Activated naive CD4-positive, alpha-beta T cell treated with anti-CD3 and anti-CD28 coated beads for 36 hours (primary cell): ENCODE measurements around the gene USP40. TPM values are rescaled to one million over a fixed set of nuclear protein-coding genes. Genes with fewer than 3 reads are reported as not detected.
A peak's percentile ranks its signal among the peaks of the same experiment; 100 is the strongest.

Experiments used
- CTCF ChIA-PET: fragments of 350-600 bp; sonication (Branson Sonifier 250); formaldehyde crosslinking; loops from one replicate; lab custom pipeline; 2021; ENCODE audit warnings: antibody characterized with exemption; lab: Charles Lee
- DNase-seq: peaks from one replicate; pipeline ENCODE4 v3.0.0-alpha.2; 2020
- H3K27ac Mint-ChIP-seq: one replicate; pipeline ENCODE4 v1.8.0; 2021; ENCODE audit warnings: mild to moderate bottlenecking, mixed read lengths
- H3K27me3 Mint-ChIP-seq: one replicate; pipeline ENCODE4 v1.8.0; 2021; ENCODE audit warnings: low read depth, mixed read lengths
- H3K36me3 Mint-ChIP-seq: one replicate; pipeline ENCODE4 v1.8.0; 2021; ENCODE audit warnings: low read depth, mixed read lengths
- H3K4me1 Mint-ChIP-seq: one replicate; pipeline ENCODE4 v1.8.0; 2021; ENCODE audit warnings: low read depth, mixed read lengths
- H3K4me3 Mint-ChIP-seq: one replicate; pipeline ENCODE4 v1.8.0; 2021; ENCODE audit warnings: mild to moderate bottlenecking, moderate library complexity, mixed read lengths
- H3K9me3 Mint-ChIP-seq: one replicate; pipeline ENCODE4 v1.8.0; 2021; ENCODE audit warnings: mixed read lengths
- intact Hi-C: fragments of 100-400 bp; cut with micrococcal nuclease; formaldehyde crosslinking; loops from one replicate; pipeline ENCODE4 v1.15.1; 2023
- total RNA-seq, 2 experiments: library from RNA; stranded (reverse); gene quantifications; one replicate each; pipeline ENCODE4 v1.2.3, GENCODE V29; 2021

USP40 gene
- total RNA-seq, 2 experiments from 2014 or later: 15.3 to 17.5 TPM

DNA sequence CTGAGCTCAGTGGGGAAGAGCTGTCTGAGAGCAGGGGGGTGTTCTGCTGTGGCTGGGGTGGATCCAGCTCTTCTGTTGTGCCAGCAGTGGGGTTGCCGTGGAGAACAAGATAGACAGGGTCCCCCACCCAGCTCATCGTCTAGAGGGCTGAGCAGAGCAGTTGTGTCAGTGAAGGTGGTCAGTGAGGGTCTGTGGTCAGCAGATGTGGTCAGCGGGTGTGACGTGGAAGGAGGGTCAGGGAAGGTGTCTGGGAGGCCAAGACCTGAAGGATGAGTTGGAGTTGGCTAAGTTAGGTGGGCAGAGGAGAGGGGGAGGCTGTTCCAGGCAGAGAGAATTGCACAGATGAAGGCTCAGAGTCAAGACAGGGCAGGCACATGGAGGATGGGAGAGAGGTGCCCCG, 109.2 kb downstream of the USP40 start:
- H3K4me1 Mint-ChIP-seq: no peaks in the 10 kb centered on the region
- H3K36me3 Mint-ChIP-seq: peaks cover 22% of the 10 kb centered on the region
- H3K9me3 Mint-ChIP-seq: no peaks in the 10 kb centered on the region
- intact Hi-C loops: no loop called here
- CTCF ChIA-PET: interaction anchor here (0.9 kb wide), 1 partner anchor 11 kb away, joined by 3 read pairs; no protein-coding TSS in a partner anchor
- H3K27me3 Mint-ChIP-seq: no peaks in the 10 kb centered on the region
- H3K27ac Mint-ChIP-seq: no peak overlapping the region
- no peak overlapping the region for H3K4me3 Mint-ChIP-seq
- DNase-seq: no peak

DNA sequence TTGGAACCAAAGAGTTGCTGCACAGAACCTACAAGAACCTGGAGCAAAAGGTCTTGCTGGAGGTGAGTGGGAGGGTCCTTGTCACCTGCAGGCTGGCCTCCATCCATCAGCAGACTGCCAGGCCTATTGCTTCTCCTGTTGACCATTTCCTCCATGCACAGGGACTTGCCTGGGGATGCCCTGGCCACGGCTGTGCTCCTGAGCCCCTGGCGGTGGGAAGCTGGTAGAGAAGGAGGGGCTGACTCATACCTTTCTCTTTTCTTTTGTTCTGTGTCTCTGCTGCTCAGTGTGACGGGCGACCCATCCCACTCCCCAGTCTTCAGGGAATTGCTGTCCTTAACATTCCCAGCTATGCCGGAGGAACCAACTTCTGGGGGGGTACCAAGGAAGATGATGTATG, 109.6 kb downstream of the USP40 start:
- intact Hi-C loops: no loop called here
- Mint-ChIP-seq H3K36me3 (peaks cover 19% of the 10 kb centered on the region), H3K4me3 (no peak overlapping the region), H3K27me3 (no peaks in the 10 kb centered on the region), H3K4me1 (no peaks in the 10 kb centered on the region), H3K27ac (no peak overlapping the region), H3K9me3 (no peaks in the 10 kb centered on the region)
- DNase-seq: no peak
- CTCF ChIA-PET: interaction anchor here (0.9 to 1.0 kb wide), 2 partner anchors 8 to 11 kb away, joined by 3 read pairs; no protein-coding TSS in a partner anchor

DNA sequence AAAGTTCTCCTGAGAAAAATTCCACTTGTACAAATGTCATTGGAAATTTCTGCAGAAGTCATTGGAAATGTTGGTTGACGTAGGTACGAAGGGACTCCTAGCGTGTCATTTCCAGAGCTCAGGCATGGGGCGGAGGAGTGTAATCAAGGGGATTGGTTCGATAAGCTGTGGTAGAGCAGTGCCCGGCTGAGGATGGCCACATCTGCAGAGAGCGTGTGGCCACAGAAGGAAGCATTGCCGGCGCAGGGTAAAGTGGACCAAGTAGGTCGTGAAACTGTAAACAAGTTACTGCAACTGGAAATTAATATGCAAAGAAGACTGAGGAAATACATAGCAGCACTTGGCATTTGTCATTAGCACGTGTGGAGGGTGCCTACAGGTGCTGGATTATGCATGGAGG, 110.5 kb downstream of the USP40 start:
- no peak for DNase-seq
- Mint-ChIP-seq H3K9me3 (no peaks in the 10 kb centered on the region), H3K27me3 (no peaks in the 10 kb centered on the region), H3K4me3 (no peak overlapping the region), H3K4me1 (no peaks in the 10 kb centered on the region), H3K36me3 (peaks cover 16% of the 10 kb centered on the region), H3K27ac (no peak overlapping the region)
- CTCF ChIA-PET: interaction anchor here (1.0 kb wide), 1 partner anchor 8 kb away, joined by 3 read pairs; no protein-coding TSS in a partner anchor
- intact Hi-C loops: no loop called here

DNA sequence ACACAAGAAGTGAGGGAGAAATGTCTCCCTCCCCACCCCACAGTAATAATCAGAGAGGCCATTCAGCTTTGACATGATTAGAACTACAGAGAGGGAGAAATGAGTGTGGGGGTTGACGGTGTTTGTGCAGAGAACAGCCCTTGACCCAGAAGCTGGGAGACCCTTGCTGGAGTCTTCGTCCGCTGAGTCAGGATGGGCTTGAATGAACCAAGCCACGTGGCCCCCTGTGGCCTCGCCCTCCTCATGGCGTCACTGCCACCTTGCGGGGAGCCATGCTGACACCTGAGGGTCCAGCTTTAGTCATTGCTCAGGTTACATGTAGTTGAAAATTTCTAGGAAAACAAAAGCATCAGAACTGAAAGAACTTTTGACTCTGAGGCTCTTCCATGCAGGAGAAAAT, 111.1 kb downstream of the USP40 start:
- H3K9me3 Mint-ChIP-seq: no peaks in the 10 kb centered on the region
- CTCF ChIA-PET: no interaction called here
- H3K27me3 Mint-ChIP-seq: no peaks in the 10 kb centered on the region
- H3K36me3 Mint-ChIP-seq: peaks cover 18% of the 10 kb centered on the region
- intact Hi-C loops: no loop called here
- no peak overlapping the region for H3K4me3 Mint-ChIP-seq
- DNase-seq: no peak
- no peaks in the 10 kb centered on the region for H3K4me1 Mint-ChIP-seq
- no peak overlapping the region for H3K27ac Mint-ChIP-seq

DNA sequence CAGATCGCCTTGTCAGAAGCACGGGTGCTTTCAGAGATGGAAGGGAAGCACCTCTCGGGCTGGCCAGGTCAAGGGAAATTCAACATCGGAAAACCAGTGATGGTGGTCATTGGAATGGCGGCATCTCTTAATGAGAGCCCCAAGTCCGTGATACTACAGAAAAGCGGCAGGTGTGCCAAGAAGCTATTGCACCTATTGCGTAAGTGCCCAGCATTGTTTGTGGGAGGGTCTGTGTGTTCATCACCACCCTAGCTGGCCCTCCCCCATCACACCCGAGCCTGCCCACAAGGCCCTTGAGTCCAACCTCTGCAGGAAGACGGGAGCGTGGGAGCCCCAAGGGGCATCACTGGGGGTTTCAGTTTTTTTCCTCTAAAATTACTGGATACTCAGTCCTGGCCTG, 111.6 kb downstream of the USP40 start:
- H3K36me3 Mint-ChIP-seq: peaks cover 17% of the 10 kb centered on the region
- no peak overlapping the region for H3K4me3 Mint-ChIP-seq
- CTCF ChIA-PET: no interaction called here
- intact Hi-C loops: no loop called here
- H3K27me3 Mint-ChIP-seq: no peaks in the 10 kb centered on the region
- H3K9me3 Mint-ChIP-seq: no peaks in the 10 kb centered on the region
- H3K27ac Mint-ChIP-seq: no peak overlapping the region
- no peak for DNase-seq
- H3K4me1 Mint-ChIP-seq: no peaks in the 10 kb centered on the region

DNA sequence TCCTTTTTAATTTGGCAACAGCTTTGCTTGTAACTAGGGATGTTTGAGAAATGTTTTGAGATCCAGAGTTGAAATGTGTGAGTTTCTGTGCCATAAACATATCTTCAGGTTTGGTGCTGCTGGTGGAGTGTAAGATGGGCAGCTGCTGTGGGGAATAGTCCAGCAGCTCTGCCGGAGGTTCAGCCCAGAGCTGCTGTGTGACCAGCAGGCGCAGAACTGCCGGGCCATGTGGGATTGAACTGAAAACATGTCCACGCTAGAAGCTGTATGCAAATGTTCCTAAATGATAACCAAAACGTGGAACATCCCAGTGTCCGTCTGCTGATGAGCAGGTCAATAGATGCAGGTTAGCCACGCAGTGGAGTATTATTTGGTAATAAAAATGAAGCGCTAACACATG, 112.7 kb downstream of the USP40 start:
- Mint-ChIP-seq H3K27ac (no peak overlapping the region), H3K36me3 (peaks cover 19% of the 10 kb centered on the region), H3K4me1 (no peaks in the 10 kb centered on the region), H3K27me3 (no peaks in the 10 kb centered on the region), H3K4me3 (no peak overlapping the region), H3K9me3 (no peaks in the 10 kb centered on the region)
- DNase-seq: no peak
- intact Hi-C loops: no loop called here
- CTCF ChIA-PET: interaction anchor here (0.6 to 1.3 kb wide), 2 partner anchors 10 to 775 kb away, joined by 3 to 11 read pairs; no protein-coding TSS in a partner anchor

DNA sequence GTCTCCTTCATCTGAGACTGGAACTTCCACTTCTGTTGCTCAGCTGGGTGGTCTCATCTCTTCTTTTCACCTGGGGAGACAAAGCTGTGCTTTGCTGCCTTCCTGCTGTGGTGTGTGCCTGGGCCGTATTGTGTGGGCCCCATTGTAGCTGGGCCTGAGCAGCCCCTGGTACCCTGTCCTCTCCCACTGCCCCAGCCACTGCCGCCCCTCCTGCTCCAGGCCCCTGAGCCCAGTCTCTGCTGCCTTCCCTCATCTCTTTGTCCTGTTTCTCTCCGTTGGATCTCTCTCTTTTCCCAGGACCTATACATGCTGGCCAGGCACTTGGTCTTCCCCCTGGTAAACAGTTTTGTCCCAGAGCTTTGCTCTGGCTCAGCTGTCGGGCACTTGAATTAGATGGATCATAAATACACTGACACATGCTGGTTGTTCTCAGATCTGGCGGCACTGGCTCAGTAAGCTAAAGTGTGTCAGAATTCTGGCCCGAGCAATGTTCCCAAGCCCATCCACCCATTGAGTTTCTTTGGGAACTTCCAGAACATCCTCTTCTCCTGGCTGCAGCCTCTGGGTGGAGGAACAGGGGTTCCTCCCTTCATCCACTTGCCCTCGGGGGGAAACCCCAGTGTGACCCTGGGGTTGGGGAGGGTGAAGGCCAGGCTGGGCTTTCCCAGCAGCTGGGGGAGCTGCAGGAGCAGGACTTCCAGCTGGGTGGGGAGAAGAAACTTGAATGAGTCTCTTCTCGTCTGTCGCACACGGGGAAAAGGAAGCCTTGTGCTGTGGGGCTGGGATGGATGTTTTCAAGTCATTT, 113.3 kb downstream of the USP40 start:
- no peak overlapping the region for H3K27ac Mint-ChIP-seq
- no peak for DNase-seq
- H3K4me3 Mint-ChIP-seq: no peak overlapping the region
- no peaks in the 10 kb centered on the region for H3K4me1 Mint-ChIP-seq
- peaks cover 16% of the 10 kb centered on the region for H3K36me3 Mint-ChIP-seq
- no peaks in the 10 kb centered on the region for H3K27me3 Mint-ChIP-seq
- intact Hi-C loops: no loop called here
- CTCF ChIA-PET: interaction anchor here (0.6 to 1.3 kb wide), 2 partner anchors 10 to 774 kb away, joined by 3 to 11 read pairs; no protein-coding TSS in a partner anchor
- H3K9me3 Mint-ChIP-seq: no peaks in the 10 kb centered on the region

DNA sequence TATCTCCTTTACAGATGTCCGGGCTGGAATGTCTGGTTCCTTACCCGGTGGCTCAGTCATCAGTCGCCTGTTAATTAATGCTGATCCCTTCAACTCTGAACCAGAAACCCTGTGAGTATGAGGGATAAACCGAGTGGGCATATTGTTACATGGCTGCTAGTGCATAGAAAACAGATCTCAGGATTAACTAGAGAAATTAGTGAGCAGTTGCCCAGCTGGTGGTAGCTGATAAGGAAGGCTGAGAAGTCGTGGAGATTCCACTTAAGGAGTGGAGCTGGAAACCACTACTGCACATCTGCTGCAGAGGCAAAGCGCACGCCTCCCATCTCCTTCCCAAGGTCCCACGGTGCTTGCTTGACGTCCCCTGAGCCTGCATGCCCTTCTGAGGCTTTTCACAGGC, 114.6 kb downstream of the USP40 start:
- no peak for DNase-seq
- Mint-ChIP-seq H3K9me3 (no peaks in the 10 kb centered on the region), H3K27me3 (no peaks in the 10 kb centered on the region), H3K27ac (no peak overlapping the region), H3K4me1 (no peaks in the 10 kb centered on the region), H3K4me3 (no peak overlapping the region), H3K36me3 (peaks cover 11% of the 10 kb centered on the region)
- intact Hi-C loops: no loop called here
- CTCF ChIA-PET: interaction anchor here (0.7 kb wide), 1 partner anchor 9 kb away, joined by 4 read pairs; no protein-coding TSS in a partner anchor

DNA sequence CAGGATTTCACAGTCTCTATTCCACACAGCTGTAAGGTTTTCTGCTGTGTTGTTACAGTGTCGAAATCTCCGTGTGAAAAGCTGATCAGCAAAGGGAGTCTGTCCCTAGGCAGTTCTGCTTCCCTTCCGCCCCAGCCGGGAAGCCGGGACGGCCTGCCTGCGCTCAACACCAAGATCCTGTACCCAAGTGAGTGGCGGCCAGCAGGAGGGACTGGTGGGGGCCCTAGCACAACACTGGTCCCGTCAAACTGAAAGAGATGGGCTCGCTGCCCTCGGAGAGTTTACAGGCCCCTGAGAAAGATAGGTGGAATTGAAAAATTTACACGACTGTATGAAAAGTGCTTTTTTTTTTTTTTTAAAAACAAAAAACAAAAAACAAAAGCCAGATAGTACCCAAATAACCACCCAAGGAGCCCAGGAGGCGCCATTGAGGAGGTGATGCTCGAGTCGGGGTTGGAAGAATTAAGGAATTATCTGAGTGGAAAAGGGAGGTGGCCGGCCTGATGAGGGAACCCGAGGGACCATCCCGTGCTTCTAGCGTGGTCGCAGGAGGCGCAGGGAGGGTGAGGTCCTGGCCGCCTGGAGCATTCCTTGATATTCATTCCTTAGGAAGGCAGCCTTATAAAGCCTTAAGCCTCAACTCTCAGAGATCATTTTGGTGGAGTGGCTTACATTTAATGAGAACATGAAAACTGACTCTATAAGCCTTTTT, 115.6 kb downstream of the USP40 start:
- Mint-ChIP-seq H3K4me1 (no peaks in the 10 kb centered on the region), H3K27ac (no peak overlapping the region), H3K9me3 (no peaks in the 10 kb centered on the region), H3K27me3 (no peaks in the 10 kb centered on the region), H3K4me3 (no peak overlapping the region), H3K36me3 (peaks cover 9% of the 10 kb centered on the region)
- CTCF ChIA-PET: interaction anchor here (0.7 kb wide), 1 partner anchor 8 kb away, joined by 4 read pairs; no protein-coding TSS in a partner anchor
- intact Hi-C loops: no loop called here
- DNase-seq: no peak

DNA sequence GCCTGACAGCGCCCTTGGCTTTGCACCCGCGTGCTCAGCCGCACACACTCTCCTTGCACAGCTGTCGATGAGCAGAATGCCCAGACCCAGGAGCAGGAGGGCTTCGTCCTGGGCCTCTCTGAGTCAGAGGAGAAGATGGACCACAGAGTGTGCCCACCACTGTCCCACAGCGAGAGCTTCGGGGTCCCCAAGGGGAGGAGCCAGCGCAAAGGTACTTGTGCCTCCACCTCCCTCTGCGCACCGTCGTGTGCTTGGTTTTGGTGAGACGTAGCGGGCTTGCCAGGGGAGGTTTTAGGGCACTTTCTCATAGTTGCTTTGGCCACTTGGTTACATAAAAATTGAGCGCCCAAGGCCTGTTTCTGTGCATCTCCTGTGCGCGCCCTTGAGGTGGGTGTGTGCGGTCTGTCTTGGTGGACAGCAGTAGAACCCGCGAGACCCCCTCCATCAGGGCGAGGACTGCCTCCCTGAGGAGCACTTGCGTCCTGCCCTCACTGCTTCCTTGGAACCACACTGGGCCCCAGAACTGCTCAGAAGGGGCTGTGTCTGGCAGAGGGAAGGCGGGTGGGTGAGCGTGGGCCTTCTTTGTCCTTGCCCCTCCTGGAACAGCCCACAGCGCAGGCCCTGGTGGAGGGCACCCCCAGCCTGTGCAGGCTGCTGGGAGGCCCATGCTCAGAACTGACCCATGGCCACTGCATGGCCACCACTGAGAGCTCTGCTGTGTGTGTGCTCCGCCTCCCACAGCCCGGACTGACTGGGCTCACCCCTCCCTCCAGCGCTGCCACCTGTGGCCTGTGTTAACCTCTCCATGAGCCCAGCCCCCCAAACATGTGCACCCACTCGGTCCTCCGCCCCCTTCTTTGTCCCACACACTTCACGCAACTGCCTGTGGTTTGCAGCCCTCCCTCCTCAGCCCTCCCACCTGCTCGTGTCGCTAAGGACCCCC, 116.4 kb downstream of the USP40 start:
- DNase-seq: no peak
- H3K27me3 Mint-ChIP-seq: no peaks in the 10 kb centered on the region
- H3K27ac Mint-ChIP-seq: no peak overlapping the region
- no peaks in the 10 kb centered on the region for H3K4me1 Mint-ChIP-seq
- CTCF ChIA-PET: no interaction called here
- peaks cover 8% of the 10 kb centered on the region for H3K36me3 Mint-ChIP-seq
- intact Hi-C loops: no loop called here
- no peak overlapping the region for H3K4me3 Mint-ChIP-seq
- H3K9me3 Mint-ChIP-seq: no peaks in the 10 kb centered on the region

DNA sequence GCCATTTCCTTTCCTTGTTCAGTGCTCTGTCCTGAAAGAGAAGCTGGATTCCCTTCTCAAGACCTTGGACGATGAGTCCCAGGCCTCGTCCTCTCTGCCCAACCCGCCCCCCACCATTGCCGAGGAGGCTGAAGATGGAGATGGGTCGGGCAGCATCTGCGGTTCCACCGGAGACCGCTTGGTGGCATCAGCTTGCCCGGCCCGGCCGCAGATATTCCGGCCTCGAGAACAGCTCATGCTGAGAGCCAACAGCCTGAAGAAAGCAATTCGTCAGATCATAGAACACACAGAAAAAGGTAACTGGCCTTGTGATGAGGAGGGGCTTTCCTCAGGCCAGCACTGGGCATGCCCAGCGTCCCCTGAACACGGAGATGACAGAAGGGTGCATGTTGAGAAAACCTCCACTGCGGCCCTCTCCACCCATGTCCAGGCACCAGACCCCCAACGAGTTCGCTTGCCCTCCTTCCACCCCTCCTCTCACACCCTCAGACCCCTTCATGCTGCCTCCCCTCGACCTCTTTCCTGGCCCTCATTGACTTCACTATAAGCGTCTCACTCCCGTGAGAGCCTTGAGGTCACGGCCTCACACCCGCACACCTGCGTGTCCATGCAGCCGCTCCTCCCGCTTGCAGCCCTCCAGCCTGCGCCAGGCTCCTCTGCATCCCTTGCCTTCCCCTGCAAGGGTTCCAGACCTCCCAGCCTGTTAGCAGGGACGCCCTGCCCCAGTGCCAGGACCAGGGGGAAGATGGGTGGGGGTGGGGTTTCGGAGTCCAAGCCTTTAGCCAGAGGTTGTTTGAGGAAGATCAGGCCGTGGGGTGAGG, 117.3 kb downstream of the USP40 start:
- H3K4me1 Mint-ChIP-seq: no peaks in the 10 kb centered on the region

More for the DNA sequence above, 117.3 kb downstream of the USP40 start:
- peaks cover 11% of the 10 kb centered on the region for H3K36me3 Mint-ChIP-seq
- H3K4me3 Mint-ChIP-seq: no peak overlapping the region
- DNase-seq: no peak
- no peaks in the 10 kb centered on the region for H3K27me3 Mint-ChIP-seq
- peak overlapping the region; percentile 46 for H3K27ac Mint-ChIP-seq
- CTCF ChIA-PET: interaction anchor here (1.1 to 1.3 kb wide), 2 partner anchors 7 to 15 kb away, joined by 3 read pairs; no protein-coding TSS in a partner anchor
- no peaks in the 10 kb centered on the region for H3K9me3 Mint-ChIP-seq
- intact Hi-C loops: no loop called here
